Anterior cingulate cortex (tissue), 58 donors: ENCODE results near the gene TMEM107.

Source experiments
- DNase-seq, 58 donors: peaks; one replicate each; lab custom pipeline; 2025; lab: John Stamatoyannopoulos, UW

The TMEM107 gene

GRCh38 chr17:8163978-8164814 is 12.0 kb downstream of the TMEM107 start:
- peak in 48 of 58 donors; percentile 24 to 89 (median 56) for DNase-seq

GRCh38 chr17:8162997-8163977 is 12.9 kb downstream of the TMEM107 start:
- DNase-seq = peak in 14 of 58 donors; percentile 18 to 70 (median 60)

DNA sequence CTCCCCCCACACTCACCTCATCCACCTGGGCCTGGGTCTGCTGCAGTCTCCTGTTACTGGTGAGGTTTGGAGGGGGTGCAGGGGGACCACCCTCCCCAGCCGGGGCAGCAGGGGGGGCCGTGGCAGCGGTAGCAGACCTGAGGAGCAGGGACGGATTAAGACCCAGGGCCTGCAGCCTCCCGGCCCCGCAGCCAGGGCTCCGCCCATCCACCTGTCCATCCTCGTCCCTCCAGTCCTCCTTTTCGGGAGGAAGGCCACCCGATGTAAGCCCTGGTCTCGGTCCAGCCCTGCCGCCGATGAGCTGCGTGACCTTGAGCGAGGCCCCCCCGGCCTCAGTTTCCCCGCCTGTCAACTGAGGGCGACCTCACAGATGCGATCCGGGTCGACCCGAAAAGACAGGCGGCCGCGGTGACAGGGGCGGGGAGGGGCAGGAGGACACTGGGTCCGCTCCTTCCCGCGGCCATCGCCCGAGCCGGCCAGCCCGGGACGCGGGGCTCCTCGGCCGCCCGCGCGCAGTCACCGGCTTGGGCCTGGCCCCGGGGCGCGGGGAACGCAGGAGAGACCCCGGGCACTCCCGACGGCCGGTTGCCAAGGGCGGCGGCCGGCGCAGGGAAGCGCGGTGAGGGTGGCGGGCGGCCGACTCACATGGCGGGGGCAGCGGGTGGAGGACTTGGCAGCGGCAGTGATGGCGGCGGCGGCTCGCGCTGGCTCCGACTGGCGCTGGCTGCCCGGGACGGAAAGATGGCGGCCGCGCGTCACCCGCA is 13.8 kb downstream of the TMEM107 start, which contains the start of gene VAMP2:
TSS of gene VAMP2 (minus strand) at position 716 of the 764 bp plus-strand sequence. CDS start at position 647, 69 bp downstream.
- peak in 52 of 58 donors; percentile 16 to 86 (median 69) for DNase-seq

DNA sequence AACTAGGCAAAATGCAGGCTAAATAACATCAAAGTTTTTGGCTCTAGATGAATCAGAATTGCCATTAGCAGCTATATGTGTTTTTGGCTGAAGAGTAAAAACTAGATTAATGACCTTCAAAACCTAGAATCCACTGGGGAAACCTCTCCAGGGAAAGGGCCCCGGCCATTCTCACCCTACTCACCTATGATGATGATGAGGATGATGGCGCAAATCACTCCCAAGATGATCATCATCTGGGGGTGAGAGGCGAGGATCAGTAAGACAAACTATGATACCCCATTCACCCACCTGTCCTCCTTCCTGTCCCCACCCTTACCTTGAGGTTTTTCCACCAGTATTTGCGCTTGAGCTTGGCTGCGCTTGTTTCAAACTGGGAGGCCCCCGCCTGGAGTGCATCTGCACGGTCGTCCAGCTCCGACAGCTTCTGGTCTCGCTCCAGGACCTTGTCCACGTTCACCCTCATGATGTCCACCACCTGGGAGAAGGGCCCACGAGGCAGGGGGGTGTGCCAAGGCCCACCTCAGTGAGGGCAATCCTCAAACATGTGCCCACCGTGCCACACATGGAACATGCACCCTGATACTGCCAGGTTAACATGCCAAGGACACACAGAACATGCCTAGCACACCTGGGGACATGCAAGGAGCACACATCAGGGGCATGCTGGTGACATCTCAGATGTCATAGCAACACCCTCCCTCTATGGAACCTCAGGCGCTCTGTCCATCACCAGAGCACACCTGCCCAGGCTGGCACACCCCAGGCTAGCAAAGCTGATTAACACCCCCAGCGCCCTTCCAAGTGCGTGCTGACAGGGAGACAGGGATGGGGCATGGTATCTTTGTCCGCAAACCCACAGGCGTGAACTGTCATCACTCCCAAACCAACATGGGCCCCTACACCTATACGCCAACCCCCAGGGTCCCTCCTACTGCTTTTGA is 14.6 kb downstream of the TMEM107 start:
- no peak for DNase-seq

GRCh38 chr17:8160741-8161221 is 15.4 kb downstream of the TMEM107 start:
- DNase-seq = no peak

DNA sequence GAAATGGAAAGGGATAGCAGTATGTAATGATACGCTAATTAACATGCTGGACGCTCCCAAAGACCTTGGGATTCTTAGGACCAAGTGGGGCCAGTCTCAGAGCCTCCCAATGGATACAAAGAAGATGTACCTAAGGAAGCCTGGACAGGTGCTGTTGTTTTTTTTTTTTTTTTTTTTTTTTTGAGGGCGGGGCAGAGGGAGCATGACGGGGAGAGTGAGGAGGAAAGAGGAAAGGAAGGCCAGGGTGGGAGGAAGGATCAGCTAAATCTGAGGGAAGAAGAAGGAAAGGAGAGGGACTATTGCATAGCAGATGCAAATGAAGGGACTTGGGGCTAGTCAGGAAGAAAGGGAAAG is 16.0 kb downstream of the TMEM107 start:
- DNase-seq = no peak

GRCh38 chr17:8159459-8160223 is 16.5 kb downstream of the TMEM107 start:
- no peak for DNase-seq

GRCh38 chr17:8159032-8159400 is 17.2 kb downstream of the TMEM107 start:
- DNase-seq = no peak

- DNase-seq = peak in 56 of 58 donors; percentile 35 to 93 (median 76)
These were observed 17.7 kb downstream of the TMEM107 start for GRCh38 chr17:8158267-8159031.

DNA sequence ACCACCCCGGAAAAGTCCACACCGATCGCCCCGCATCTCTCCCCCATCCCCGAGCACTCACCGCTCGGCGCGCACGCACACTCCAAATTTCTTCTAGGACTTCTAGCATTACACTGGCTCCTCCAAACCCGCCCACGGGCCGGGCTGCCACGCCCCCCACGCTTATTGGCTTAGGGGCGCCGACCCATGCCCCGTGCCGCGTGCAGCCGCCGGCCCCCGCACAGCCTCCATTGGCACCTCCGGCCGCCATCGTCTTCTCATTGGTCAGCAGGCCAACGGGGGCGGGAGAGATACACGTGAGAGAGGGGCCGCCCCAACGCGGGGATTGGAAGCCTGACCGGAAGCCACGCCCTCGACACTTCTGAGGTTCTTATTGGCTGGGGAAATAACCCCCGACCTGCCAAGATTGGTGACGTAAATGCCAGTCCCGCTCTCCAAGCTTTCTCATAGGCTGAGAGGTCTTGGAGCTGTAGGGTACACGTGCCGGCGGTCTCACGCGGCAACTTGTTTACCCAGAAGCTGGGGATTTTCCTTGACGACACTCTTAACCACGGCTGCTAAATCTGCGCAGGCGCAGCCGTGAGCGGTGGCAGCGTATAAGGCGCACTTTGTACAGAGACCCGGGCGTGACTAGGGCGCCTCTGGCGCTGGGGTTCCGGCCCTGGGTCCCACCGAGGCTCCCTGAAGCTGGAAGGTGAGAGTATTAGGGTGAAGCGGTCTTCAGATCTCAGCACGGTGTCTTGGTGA is 19.8 kb downstream of the TMEM107 start:
- DNase-seq = peak; percentile 95 to 100 (median 99)

DNA sequence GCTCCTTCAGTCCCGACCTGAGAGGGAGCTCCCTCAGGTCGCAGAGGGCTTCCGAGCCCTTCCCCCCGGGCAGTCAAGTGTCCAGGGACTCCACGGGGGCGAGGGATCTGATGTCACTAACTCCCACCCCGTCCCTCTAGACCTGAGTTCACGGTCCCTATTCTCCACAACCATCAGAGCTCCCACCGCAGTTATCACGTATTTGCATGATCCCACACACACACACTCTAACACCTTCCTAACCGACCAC is 20.3 kb downstream of the TMEM107 start:
- DNase-seq = peak in 1 of 58 donors; percentile 66

- DNase-seq = peak in 2 of 58 donors; percentile 12 to 17
These were observed 20.8 kb downstream of the TMEM107 start for GRCh38 chr17:8155231-8155995.

GRCh38 chr17:8154608-8155155 is 21.5 kb downstream of the TMEM107 start:
- no peak for DNase-seq

DNA sequence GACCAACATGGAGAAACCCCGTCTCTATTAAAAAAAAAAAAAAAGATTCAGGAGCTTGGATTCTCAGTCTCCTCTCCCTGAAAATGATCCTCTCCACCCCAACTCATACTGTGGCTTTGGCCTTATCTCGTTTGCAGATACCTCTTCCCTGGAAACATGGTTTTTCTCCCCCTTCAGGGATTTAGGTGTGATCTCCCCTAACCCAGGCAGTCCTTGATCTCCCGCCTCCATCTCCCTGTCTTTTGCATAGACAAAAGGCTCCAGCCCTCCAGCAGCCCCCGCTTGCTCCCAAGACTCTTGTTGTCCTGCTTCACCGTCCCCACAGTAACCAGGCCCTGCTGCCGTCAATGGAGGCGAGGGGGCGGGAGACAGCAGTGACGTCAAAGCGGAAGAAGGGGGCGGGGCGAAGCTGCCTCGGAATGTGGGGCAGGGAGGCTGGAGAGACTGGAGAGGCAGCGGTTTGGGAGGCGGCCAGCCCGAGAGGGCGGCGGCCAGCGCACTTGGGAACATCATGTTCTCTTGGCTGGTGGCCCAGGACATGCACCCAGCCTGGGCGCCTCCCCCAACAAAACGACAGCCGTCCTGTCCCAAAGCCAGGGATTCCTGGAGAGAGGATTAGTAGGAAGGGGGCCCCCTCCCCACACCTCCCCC is 22.1 kb downstream of the TMEM107 start:
- DNase-seq = peak; percentile 65 to 99 (median 96)

DNA sequence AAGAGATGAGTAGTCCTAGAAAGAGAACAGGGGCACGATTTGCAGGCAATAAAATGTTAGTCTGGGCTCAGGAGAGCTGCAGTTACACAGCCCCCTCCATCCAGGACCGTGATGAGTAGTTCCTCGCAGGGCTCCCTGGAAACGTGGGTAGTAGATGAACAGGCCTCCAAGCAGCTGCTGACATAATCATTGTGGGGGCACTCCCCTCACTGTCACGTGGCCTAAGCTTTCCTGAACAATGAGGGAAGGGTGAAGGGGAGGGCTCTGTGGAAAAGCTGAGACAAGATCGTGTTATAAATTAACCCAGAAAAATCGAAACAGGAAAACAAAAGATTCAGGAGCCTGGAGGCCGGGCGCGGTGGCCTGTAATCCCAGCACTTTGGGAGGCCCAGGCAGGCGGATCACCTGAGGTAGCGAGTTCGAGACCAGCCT is 22.6 kb downstream of the TMEM107 start:
- peak in 54 of 58 donors; percentile 19 to 90 (median 64) for DNase-seq
